ENCODE data around the gene SLCO3A1. TPM values are rescaled to one million over a fixed set of nuclear protein-coding genes. Genes with fewer than 3 reads are reported as not detected.
"Not testable (repeated sequence)": the region's sequence is repeated elsewhere in the genome, so short reads cannot be mapped to it uniquely, and the experiment has no call there.

Gene SLCO3A1
- total RNA-seq, 1 donor from 2014 or later = 56.8 TPM

DNA sequence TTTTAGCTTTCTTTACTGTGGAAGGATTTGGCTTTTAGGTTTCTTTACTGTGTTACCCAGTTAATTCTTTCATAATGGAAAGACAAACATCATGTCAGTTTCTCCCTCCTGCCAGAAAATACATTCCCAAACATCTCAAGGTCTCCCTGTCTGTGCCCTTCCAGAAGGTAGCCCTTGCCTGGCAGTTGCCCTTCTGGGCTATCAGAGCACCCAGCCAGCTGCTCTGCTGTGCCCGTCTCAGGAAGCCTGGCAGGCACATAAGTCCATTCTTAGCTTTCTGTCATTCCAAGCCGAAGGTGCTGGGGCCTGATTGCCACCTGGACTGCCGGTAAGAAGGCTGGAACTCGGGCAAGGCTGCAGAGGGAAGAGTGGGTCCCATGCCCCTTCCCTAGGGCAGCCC is 203.4 kb downstream of the SLCO3A1 start:
- TF ChIP-seq, protein P1, sequence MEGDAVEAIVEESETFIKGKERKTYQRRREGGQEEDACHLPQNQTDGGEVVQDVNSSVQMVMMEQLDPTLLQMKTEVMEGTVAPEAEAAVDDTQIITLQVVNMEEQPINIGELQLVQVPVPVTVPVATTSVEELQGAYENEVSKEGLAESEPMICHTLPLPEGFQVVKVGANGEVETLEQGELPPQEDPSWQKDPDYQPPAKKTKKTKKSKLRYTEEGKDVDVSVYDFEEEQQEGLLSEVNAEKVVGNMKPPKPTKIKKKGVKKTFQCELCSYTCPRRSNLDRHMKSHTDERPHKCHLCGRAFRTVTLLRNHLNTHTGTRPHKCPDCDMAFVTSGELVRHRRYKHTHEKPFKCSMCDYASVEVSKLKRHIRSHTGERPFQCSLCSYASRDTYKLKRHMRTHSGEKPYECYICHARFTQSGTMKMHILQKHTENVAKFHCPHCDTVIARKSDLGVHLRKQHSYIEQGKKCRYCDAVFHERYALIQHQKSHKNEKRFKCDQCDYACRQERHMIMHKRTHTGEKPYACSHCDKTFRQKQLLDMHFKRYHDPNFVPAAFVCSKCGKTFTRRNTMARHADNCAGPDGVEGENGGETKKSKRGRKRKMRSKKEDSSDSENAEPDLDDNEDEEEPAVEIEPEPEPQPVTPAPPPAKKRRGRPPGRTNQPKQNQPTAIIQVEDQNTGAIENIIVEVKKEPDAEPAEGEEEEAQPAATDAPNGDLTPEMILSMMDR (IDR thresholded peaks at IDR 0.05; ENCODE audit: borderline replicate concordance) = no peak
- Histone ChIP-seq H3K9me3 (replicated peaks) (no peaks in the 10 kb centered on the region), H3K27ac (replicated peaks) (peak overlapping the region; percentile 50), H3K4me1 (peaks cover 73% of the 10 kb centered on the region), H3K36me3 (no peaks in the 10 kb centered on the region), H3K4me3 (no peak overlapping the region), H3K27me3 (ENCODE audit: low read depth) (no peaks in the 10 kb centered on the region)
- no peak for DNase-seq
- intact Hi-C loops (cut with micrococcal nuclease) = no loop called here

DNA sequence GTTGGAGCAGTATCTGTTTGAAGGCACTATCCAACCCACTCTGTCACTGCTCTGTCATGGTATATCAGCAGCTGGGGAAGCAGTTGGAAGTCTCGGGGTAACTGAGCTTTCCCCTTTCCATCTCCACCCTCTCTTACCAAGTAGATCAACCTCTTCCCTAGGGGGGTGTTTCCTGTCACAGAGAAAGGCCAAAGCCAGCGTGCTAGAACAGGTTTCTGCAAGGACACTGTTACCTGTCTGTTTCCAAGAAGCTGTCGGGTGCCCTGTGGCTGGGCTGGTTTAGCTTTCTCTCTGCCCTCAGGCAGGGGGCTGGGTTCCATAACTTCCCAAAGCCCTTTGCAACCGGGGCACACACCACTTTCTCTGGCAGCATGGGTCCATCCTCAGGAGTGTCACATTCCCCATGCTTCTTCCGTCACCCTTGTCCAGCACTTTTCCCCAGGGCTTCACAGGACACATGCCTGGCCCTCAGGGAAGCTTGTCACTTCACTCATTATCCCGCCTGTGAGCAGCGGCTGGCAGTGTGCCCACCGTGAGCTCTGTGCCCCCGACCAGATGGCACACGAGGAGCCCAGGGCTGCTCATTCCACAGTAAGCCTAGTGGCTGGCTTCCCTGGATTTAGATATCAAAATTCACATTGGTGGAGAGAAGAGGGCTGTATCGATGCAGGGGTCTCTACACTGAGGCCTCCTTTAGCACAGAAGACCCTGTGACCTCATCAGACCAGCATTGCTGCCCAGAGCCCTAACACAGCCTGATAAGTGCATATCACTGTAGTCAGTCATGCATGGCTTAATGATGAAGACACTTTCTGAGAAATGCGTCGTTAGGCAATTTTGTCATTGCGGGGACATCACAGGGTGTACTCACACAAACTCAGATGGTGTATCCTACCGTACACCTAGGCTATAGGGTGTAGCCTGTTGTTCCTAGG is 205.8 kb downstream of the SLCO3A1 start:
- Histone ChIP-seq H3K27ac (replicated peaks) (peak overlapping the region; percentile 77), H3K9me3 (replicated peaks) (no peaks in the 10 kb centered on the region), H3K27me3 (ENCODE audit: low read depth) (no peaks in the 10 kb centered on the region), H3K4me1 (peaks cover 75% of the 10 kb centered on the region), H3K36me3 (no peaks in the 10 kb centered on the region), H3K4me3 (no peak overlapping the region)
- intact Hi-C loops (cut with micrococcal nuclease) = no loop called here
- peak; percentile 51 for DNase-seq
- TF ChIP-seq, protein P1 (IDR thresholded peaks at IDR 0.05; ENCODE audit: borderline replicate concordance) = no peak

DNA sequence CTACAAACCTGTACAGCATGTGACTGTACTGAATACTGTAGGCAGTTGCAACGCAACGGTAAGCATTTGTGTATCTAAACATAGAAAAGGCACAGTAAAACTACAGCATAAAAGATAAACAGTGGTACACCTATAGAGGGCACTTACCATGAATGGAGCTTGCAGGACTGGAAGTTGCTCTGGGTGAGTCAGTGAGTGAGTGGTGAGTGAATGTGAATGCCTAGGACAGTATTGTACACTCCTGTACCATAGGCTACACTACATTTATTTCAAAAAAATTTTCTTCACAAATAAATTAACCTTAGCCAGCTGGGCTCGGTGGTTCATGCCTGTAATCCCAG is 206.4 kb downstream of the SLCO3A1 start:
- DNase-seq; H3K27me3 ChIP-seq (ENCODE audit: low read depth); H3K36me3 ChIP-seq; H3K4me3 ChIP-seq; intact Hi-C loops (cut with micrococcal nuclease); H3K9me3 ChIP-seq (replicated peaks): not testable (repeated sequence)
- Histone ChIP-seq H3K27ac (replicated peaks) (peak overlapping the region; percentile 77), H3K4me1 (peaks cover 75% of the 10 kb centered on the region)

DNA sequence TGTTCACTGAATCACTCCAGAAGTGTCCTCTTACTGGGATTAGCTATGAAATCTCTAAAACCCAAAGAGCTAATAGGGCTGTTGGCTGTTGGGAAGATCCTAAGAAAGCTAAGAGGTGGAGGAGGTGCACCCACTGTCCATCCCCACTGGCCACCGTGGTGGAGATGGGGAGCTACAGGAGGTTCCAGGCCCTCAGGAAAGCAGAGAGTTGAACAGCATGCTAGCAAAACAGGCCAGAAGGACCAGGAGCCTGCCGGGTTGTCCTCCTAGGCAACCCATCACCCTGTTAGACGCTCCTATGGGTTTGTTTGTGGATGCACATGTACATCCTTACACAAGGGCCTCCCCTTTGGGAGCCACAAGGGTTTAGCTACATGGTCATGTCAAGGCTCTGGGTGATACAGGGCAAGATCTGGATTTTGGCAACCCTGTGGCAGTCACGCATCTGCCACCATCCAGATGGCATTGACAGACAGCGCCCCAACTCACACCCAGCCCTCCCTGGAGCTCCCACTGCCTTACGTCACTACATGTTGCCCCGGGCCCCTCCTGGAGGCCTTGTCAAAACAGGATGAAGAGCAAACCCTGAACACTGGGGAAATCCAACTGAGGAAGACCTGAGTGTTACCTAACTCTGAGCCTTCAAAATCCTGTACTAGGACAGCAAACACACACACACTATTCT is 208.1 kb downstream of the SLCO3A1 start:
- intact Hi-C loops (cut with micrococcal nuclease) = no loop called here
- peaks cover 69% of the 10 kb centered on the region for H3K4me1 ChIP-seq

DNA sequence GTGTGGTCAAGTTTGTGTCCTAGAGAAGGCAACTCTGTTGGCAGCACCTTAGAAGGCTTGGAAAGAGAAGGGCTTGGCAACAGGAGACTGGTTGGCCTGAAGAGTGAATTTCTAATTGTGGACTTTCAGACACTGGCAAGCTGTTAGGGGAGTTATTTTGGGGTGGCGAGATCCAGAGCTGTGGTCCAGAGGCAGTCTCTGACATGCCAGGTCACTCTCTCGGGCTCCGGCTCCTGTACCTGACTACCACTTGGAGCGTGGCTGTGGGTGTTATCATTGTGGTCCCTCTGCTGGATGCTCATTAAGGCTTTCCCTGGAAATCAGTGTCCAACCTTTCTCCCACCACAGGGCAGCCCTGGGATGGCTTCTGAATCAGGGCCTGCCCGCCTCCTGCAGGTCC is 209.0 kb downstream of the SLCO3A1 start:
- Histone ChIP-seq H3K27me3 (ENCODE audit: low read depth) (no peaks in the 10 kb centered on the region), H3K9me3 (replicated peaks) (no peaks in the 10 kb centered on the region), H3K36me3 (no peaks in the 10 kb centered on the region), H3K4me1 (peaks cover 66% of the 10 kb centered on the region), H3K4me3 (no peak overlapping the region), H3K27ac (replicated peaks) (peak overlapping the region; percentile 76)
- TF ChIP-seq, protein P1 (IDR thresholded peaks at IDR 0.05; ENCODE audit: borderline replicate concordance) = peak; percentile 11
- intact Hi-C loops (cut with micrococcal nuclease) = no loop called here
- peak; percentile 49 for DNase-seq

More for the DNA sequence above, 208.1 kb downstream of the SLCO3A1 start:
- Histone ChIP-seq H3K27ac (replicated peaks) (peak overlapping the region; percentile 76), H3K9me3 (replicated peaks) (no peaks in the 10 kb centered on the region), H3K4me3 (no peak overlapping the region), H3K27me3 (ENCODE audit: low read depth) (no peaks in the 10 kb centered on the region), H3K36me3 (no peaks in the 10 kb centered on the region)
- DNase-seq = no peak
- TF ChIP-seq, protein P1 (IDR thresholded peaks at IDR 0.05; ENCODE audit: borderline replicate concordance) = no peak

DNA sequence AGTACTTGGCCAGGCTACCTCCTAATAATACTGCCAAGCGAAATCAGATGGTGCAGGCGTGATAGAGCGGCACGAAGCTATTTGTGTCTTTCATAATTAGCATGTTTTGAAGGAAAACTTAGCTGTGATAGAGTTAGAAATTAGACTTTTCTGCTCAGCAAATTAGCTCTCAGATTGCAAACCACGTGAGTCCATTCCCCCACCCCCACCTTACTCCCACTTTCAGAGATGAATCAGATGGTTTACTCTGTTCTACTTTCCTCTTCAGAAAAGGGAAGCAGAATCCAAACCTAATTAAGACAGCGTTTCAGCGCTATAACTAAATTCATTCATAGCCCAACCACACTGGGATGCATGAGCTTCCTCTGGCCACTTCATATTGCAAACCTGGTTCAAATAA is 214.6 kb downstream of the SLCO3A1 start:
- H3K27ac ChIP-seq (replicated peaks) = no peak overlapping the region
- no peaks in the 10 kb centered on the region for H3K36me3 ChIP-seq
- intact Hi-C loops (cut with micrococcal nuclease) = no loop called here
- no peaks in the 10 kb centered on the region for H3K9me3 ChIP-seq (replicated peaks)
- TF ChIP-seq, protein P1 (IDR thresholded peaks at IDR 0.05; ENCODE audit: borderline replicate concordance) = no peak
- H3K4me1 ChIP-seq = peaks cover 58% of the 10 kb centered on the region
- H3K4me3 ChIP-seq = no peak overlapping the region
- no peaks in the 10 kb centered on the region for H3K27me3 ChIP-seq (ENCODE audit: low read depth)
- DNase-seq = no peak
